Spinal cord (tissue), 10 donors: ENCODE data around the gene CNOT10. TPM values are rescaled to one million over a fixed set of nuclear protein-coding genes. Genes with fewer than 3 reads are reported as not detected.
"Not testable (repeated sequence)": the region's sequence is repeated elsewhere in the genome, so short reads cannot be mapped to it uniquely, and the experiment has no call there.

ENCODE experiments used
- DNase-seq, 6 donors: peaks; one replicate each; pipeline versions ENCODE4 v3.0.0 to v3.0.0-alpha.2; 2013 to 2015; ENCODE audit warnings: low spot score in 6 of 6, low read depth in 4 of 6
- H3K27ac ChIP-seq: one replicate; pipeline ENCODE4 v1.5.1; 2013; ENCODE audit warnings: low read depth, low read length, control low read depth
- H3K27me3 ChIP-seq: one replicate; pipeline ENCODE4 v1.6.1; 2013; ENCODE audit warnings: low read length; ENCODE audit not compliant: control insufficient read depth, insufficient read depth
- H3K36me3 ChIP-seq: one replicate; pipeline ENCODE4 v1.6.1; 2013; ENCODE audit warnings: low read length; ENCODE audit not compliant: control insufficient read depth, insufficient read depth
- H3K4me1 ChIP-seq: one replicate; pipeline ENCODE4 v1.6.1; 2013; ENCODE audit warnings: low read length; ENCODE audit not compliant: control insufficient read depth, insufficient read depth
- H3K4me3 ChIP-seq: one replicate; pipeline ENCODE4 v1.5.1; 2013; ENCODE audit warnings: low read depth, low read length, control low read depth
- H3K9me3 ChIP-seq: one replicate; pipeline ENCODE4 v1.6.1; 2013; ENCODE audit warnings: low read length; ENCODE audit not compliant: control insufficient read depth, insufficient read depth
- WGBS: methylation state at CpG from one replicate; pipeline ENCODE4 v1.1.5; 2013; ENCODE audit warnings: missing lambda C conversion rate; ENCODE audit not compliant: insufficient coverage; 5-methylcytosine and 5-hydroxymethylcytosine counted together
- polyA plus RNA-seq, 2 donors: library from polyadenylated mRNA; unstranded; fragments of 120-200 nt; gene quantifications; one replicate each; pipeline ENCODE4 v1.2.1, GENCODE V29; 2013; ENCODE audit not compliant: insufficient read length in 2 of 2
- total RNA-seq, 2 donors: library from RNA; depleted of rRNA in 1 of 2; stranded (reverse); fragments of 120-200 nt in 1 of 2; fragments of >200 nt in 1 of 2; gene quantifications; one replicate each; pipeline versions ENCODE4 v1.2.3 to v1.2.4, GENCODE V29; 2013 to 2014
- donor health status: healthy.

Gene CNOT10
- total and polyA plus RNA-seq, 4 donors, result 26.9 to 36.2 (median 33.7) TPM

- no CpG with 5 or more reads among the region's 3 CpGs for WGBS
Measured at GRCh38 chr3:32655167-32655566, 29.8 kb upstream of the CNOT10 start.

GRCh38 chr3:32660634-32661033 lies 24.4 kb upstream of the CNOT10 start:
- no peak for DNase-seq
- no peaks in the 10 kb centered on the region for H3K4me1 ChIP-seq
- no CpG with 5 or more reads among the region's 3 CpGs for WGBS

More at GRCh38 chr3:32655167-32655566, 29.8 kb upstream of the CNOT10 start:
- no peaks in the 10 kb centered on the region for H3K36me3 ChIP-seq
- H3K27ac ChIP-seq, result no peak overlapping the region
- no peak overlapping the region for H3K4me3 ChIP-seq
- no peak for DNase-seq
- no peaks in the 10 kb centered on the region for H3K9me3 ChIP-seq
- no peaks in the 10 kb centered on the region for H3K27me3 ChIP-seq
- H3K4me1 ChIP-seq, result no peaks in the 10 kb centered on the region

GRCh38 chr3:32662647-32663046 lies 22.3 kb upstream of the CNOT10 start:
- no peak for DNase-seq
- Histone ChIP-seq H3K4me3 (no peak overlapping the region), H3K9me3 (no peaks in the 10 kb centered on the region), H3K27ac (no peak overlapping the region), H3K36me3 (no peaks in the 10 kb centered on the region), H3K27me3 (no peaks in the 10 kb centered on the region), H3K4me1 (no peaks in the 10 kb centered on the region)

More at GRCh38 chr3:32660634-32661033, 24.4 kb upstream of the CNOT10 start:
- no peaks in the 10 kb centered on the region for H3K9me3 ChIP-seq
- H3K27ac ChIP-seq, result no peak overlapping the region
- no peaks in the 10 kb centered on the region for H3K27me3 ChIP-seq
- no peaks in the 10 kb centered on the region for H3K36me3 ChIP-seq
- H3K4me3 ChIP-seq, result no peak overlapping the region

- not testable (repeated sequence) for H3K4me1 ChIP-seq, H3K4me3 ChIP-seq, H3K27me3 ChIP-seq, H3K27ac ChIP-seq, H3K9me3 ChIP-seq, H3K36me3 ChIP-seq
- WGBS, result no CpG with 5 or more reads among the region's 5 CpGs
- DNase-seq, result peak in 4 of 6 donors; percentile 27 to 82 (median 45)
Measured at GRCh38 chr3:32664630-32665075, 20.3 kb upstream of the CNOT10 start.

GRCh38 chr3:32667072-32667582 lies 17.9 kb upstream of the CNOT10 start:
- WGBS, result no CpG with 5 or more reads among the region's 3 CpGs
- no peak overlapping the region for H3K4me3 ChIP-seq
- H3K27ac ChIP-seq, result no peak overlapping the region

GRCh38 chr3:32669226-32669625 lies 15.8 kb upstream of the CNOT10 start:
- 94% methylated on average over 2 of the region's 6 CpGs for WGBS
- not testable (repeated sequence) for H3K4me1 ChIP-seq, H3K27me3 ChIP-seq, H3K36me3 ChIP-seq, H3K27ac ChIP-seq, H3K9me3 ChIP-seq, H3K4me3 ChIP-seq, DNase-seq

More at GRCh38 chr3:32667072-32667582, 17.9 kb upstream of the CNOT10 start:
- Histone ChIP-seq H3K36me3 (no peaks in the 10 kb centered on the region), H3K4me1 (no peaks in the 10 kb centered on the region), H3K27me3 (no peaks in the 10 kb centered on the region), H3K9me3 (peaks cover 2% of the 10 kb centered on the region)
- DNase-seq, result no peak

GRCh38 chr3:32673730-32674129 lies 11.3 kb upstream of the CNOT10 start:
- 92% methylated on average over 2 of the region's 3 CpGs for whole genome bisulfite sequencing
- H3K4me1 ChIP-seq, H3K27ac ChIP-seq, H3K36me3 ChIP-seq, H3K9me3 ChIP-seq, H3K4me3 ChIP-seq, DNase-seq, H3K27me3 ChIP-seq: not testable (repeated sequence)

GRCh38 chr3:32675164-32675563 lies 9.8 kb upstream of the CNOT10 start:
- Histone ChIP-seq H3K4me1 (no peaks in the 10 kb centered on the region), H3K9me3 (no peaks in the 10 kb centered on the region), H3K4me3 (no peak overlapping the region), H3K36me3 (no peaks in the 10 kb centered on the region), H3K27ac (no peak overlapping the region), H3K27me3 (no peaks in the 10 kb centered on the region)
- no CpG with 5 or more reads among the region's 2 CpGs for WGBS
- DNase-seq, result no peak

- Histone ChIP-seq H3K27ac (no peak overlapping the region), H3K27me3 (no peaks in the 10 kb centered on the region), H3K4me1 (no peaks in the 10 kb centered on the region), H3K36me3 (no peaks in the 10 kb centered on the region), H3K4me3 (no peak overlapping the region), H3K9me3 (no peaks in the 10 kb centered on the region)
- no CpG with 5 or more reads among the region's 1 CpG for WGBS
- DNase-seq, result no peak
Measured at GRCh38 chr3:32675650-32676049, 9.3 kb upstream of the CNOT10 start.

- no peaks in the 10 kb centered on the region for H3K36me3 ChIP-seq
- peaks cover 6% of the 10 kb centered on the region for H3K4me1 ChIP-seq
- no peak overlapping the region for H3K4me3 ChIP-seq
- WGBS, result no CpG with 5 or more reads among the region's 4 CpGs
- H3K27me3 ChIP-seq, result no peaks in the 10 kb centered on the region
- H3K9me3 ChIP-seq, result no peaks in the 10 kb centered on the region
- no peak for DNase-seq
- H3K27ac ChIP-seq, result no peak overlapping the region
Measured at GRCh38 chr3:32681811-32682210, 3.2 kb upstream of the CNOT10 start.
